Measurements from ENCODE around the gene KBTBD4.

KBTBD4 gene

DNA sequence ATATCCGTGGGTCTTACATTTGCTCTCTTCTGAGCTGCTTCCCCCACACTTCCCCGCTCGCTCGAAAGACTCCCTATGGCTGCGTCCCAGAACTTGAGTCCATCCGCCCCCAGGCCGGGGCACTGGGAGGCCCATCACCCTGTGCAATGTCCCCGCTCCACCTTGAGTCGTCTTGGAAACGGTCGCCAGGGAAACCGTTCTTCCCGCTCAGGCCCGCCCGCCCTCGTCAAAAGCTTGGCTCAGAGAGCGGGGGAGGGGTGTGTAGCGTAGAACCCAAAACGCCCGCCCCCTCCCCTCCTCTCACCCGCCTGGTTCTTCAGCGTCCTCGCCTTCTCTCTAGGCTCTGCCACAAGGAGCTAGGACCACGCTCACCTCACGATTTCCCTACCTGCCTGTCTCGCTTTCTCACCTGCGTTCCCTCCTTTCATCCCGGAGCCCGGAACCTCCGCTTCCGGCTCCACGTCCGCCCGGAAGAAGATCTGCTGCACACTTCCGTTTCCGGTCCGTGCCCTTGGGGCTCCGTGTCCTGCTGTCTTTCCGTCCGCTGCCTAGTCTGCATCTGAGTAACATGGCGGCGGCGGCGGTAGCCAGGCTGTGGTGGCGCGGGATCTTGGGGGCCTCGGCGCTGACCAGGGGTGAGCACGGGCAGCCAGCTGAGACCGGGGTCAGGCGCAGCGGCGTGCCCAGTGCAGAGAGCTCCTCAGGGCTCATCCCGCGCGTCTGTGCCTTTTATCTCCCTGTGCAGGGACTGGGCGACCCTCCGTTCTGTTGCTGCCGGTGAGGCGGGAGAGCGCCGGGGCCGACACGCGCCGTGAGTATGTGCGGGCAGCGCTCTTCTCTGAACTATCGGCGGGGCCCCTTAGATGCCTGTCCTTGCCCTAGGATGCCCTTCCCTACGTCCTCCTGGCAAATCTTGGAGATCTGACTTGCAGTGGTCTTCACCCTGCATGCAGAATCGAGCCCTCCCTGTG lies at the start of gene KBTBD4, which contains the start of gene NDUFS3:
TSS of gene KBTBD4 (minus strand) at position 447 of the 971 bp plus-strand sequence. CDS start at position 428, 19 bp downstream.
TSS of gene NDUFS3 (plus strand) at position 551 of the 971 bp plus-strand sequence. CDS start at position 569, 18 bp downstream.
- peak; percentile 87 for DNase-seq

DNA sequence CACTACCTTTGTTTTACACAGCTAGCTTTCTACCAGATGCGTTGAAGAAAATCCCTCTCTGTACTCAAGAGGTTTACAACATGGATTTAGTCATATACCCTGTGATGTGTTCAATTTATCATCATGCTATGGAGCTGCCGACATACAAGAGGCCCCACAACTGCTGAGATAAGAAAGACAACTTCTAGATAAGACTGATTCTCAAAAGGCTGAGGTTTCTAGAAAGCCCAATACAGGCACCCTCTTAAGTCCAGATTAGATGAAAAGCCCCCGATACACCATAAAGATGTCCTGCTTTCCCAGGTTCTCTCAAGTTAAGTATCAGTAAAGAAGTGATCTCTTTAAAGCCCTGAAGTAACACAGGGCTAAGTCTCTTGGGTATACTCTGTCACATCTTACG lies 49.3 kb upstream of the KBTBD4 start:
- no peak for DNase-seq

DNA sequence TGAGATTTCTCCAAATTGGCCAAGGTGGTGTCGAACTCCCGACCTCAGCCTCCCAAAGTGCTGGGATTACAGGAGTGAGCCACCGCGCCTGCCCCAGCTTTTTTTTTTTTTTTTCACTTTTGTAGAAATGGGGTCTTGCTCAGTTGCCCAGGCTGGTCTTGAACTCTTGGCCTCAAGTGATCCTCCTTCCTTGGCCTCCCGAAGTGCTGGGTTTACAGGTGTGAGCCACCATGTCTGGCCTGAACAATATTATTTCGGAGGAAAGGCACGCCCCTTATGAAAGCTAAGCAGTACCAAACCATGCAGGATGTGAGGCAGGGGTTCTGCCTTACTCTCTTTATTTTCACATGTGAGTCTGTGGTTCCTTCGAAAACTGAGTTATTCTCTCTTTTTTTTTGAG lies 47.5 kb upstream of the KBTBD4 start:
- no peak for DNase-seq

DNA sequence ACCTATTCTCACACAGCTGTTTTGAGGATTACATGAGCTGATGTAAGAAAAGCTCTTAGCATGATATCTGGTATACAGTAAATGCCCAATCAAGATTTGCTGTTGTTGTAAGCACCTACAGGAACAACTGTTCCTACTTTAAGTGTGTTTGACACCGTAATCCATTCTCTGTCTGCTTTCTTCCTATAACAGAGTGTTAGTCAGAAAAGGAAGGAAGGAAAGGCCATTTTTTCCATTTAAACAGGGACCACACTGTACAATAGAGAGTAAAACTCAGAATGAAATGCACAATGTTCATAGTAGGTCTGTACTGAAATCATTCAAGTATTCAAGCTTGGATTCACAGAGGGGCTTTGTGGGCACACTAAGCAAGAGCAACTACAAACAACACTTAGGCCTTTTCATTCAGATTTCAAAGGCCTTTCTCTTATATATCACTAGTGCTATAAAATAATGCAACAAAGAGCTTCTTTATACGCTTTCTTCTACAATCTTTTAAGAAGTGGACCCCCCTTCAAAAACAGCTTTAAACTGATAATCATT lies 42.1 kb upstream of the KBTBD4 start:
- no peak for DNase-seq

DNA sequence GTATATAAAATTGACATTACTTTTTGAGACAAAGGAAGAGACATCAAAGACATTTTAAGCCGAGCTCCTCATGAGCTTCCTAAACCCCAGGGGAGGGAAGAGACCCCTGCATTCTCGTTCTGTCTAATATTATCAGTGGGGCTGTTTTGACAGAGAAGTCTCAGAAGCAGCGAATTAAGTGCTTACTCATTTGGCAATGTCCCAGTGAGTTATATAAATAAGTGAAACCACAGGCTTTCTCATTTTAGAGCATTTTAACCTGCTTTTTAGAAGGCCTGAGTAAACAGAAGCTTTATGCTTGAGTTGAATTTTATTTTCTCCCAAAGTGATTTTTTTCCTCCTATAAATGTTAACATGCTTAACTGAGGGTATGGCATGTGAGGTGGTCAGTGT lies 38.6 kb upstream of the KBTBD4 start:
- no peak for DNase-seq

DNA sequence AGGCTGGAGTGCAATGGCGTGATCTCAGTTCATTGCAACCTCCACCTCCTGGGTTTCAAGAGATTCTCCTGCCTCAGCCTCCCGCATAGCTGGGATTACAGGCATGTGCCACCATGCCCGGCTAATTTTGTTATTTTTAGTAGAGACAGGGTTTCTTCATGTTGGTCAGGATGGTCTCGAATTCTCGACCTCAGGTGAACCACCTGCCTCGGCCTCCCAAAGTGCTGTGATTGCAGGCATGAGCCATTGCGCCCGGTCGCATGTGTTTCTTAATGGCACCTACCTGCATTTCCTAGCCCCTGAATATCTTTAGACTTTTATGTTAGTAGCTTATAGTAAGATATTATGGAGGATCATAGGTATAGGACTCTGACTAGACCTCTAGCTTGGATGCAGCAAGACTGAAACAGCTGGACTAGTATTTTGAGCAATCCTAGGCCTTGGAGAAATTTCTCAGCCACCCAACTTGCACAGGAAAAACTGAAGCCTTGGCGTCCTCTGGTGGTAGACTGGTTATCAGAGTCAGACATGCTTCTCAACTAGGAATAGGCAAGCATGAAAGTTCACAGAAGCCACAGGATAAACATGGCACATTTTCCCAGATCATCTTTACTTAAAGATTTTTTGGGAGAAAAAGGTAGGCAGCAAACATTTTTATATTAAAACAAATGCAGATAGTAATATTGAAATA lies 38.1 kb upstream of the KBTBD4 start:
- peak; percentile 13 for DNase-seq

DNA sequence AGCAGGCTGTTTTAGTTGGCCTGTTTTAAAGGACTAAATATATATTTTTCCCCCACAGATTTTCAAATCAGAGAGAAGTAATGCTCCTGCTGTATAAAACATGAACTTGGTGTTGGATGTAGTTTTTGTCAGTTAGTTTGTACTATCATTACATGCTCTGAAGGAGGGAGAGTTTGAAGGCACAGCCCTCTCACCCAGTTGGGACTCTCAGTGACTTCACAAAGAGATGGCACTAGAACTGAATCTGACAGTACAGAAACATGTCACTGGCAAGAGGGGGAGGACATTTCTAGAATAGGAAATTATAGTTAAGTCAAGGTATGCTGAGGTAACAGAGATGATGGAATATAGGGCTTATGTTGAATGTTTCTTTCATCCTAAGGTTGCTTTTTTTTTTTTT lies 36.5 kb upstream of the KBTBD4 start:
- no peak for DNase-seq

DNA sequence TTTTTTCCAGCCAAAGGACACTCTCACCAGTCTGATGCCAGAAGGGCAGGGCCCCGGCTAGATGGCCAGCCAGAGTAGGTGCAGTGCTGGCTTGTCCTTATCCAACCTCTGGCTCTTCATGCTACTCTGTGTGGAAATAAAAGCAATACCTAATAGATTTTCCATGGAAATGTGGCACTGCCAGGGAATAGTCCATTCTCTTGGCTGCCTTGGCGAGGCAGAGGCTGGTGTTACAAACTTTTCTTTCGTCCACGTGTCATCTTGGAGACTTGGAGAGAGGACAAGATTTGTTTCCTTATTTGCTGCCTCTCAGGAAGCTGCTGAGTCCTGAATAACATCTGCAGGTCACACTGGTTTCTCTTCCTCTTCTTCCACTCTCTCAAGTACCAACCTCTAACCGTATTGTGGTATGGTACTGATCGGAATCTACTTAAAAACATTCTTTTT lies 32.6 kb upstream of the KBTBD4 start:
- DNase-seq: no peak

DNA sequence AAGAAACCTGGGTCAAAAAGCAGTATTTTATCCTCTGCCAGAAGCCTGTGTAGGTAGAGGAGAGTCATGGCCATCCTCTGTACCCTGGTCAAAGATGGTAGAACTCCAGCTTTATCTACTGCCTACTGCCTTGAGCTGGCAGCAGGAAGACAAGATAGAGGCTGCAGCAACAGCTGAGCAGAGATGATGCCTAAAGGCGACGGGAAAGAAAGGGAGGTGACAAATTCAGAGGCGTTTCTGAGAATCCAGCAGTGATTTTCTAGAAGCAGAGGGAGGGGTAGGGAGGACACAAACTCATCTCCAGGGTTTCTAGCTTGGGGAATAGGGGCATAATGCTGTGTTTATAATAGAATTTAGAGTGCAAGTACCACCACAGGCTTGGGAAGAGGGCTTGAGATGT lies 30.9 kb upstream of the KBTBD4 start:
- DNase-seq: no peak

DNA sequence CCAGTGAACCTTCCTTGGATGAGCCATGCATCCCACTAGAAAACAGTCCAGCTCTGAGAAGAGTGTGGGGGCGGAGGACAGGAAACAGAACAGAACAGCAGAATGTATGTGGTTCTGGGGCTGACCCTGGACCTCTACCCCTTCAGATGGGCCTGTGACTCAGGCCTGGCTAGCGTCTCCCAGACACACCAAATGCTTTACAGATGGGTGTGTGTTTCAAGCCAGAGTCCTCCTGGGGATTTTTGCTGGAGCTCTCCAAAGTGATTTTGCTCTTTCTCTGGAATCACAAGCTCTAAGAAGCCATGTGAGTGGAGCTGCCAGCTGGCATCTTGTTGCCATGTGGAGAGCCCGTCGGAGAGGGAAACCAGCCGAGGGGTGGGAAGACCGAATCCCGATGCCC lies 28.6 kb upstream of the KBTBD4 start:
- DNase-seq: no peak

DNA sequence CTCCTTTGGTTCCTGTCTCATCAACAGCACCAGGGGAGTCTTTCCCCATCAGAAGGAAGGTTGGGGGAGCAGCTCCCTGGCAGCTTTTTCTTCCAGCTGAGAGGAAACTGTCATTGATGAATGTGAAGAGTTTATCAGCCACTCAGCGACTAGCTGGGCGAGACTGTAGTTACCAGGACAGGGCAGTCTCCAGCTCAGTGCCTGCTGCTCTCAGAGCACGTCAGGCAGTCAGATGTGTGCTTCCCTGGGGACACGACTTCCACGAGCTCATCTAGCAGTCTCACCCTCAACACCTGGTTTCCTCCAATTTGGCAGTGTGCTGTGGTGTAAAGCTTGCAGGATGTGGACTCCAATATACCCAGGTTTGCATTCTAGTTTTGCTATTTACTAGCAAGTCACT lies 28.0 kb upstream of the KBTBD4 start:
- no peak for DNase-seq

DNA sequence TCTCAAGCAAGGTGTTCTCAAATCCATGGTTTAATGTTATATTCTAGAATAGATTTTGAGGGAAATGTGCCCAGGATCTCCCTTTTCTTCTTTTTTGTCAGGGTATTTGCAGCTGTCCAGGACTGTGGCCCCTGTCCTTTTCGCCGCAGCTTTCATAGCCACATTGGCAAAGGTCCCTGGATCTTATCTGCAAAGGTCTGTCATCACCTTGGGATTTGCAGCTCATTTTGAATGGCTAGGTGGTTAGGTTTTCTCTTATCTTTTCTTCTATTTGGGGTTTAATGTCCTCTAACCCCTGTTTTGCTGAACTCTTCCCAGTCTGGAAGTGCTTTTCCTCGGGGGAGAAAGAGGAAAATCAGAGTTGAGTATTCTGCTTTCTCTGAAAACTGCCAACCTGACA lies 27.2 kb upstream of the KBTBD4 start:
- DNase-seq: no peak

DNA sequence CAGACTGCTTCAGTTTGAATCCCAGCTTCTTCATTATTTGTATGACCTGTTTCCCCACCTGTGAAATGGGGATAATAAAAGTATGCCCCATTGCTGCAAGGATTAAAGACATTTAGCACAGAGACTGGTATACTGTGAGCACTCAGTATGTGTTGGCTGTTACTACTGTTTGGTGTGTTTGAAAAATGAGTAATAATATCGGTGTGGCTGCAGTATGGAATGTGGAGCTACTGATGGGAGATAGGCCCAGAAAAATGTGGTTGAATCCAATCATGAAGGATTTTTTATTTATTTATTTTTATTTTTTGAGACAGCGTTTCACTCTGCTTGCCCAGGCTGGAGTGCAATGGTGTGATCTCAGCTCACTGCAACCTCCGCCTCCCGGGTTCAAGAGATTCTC lies 24.5 kb upstream of the KBTBD4 start:
- no peak for DNase-seq

DNA sequence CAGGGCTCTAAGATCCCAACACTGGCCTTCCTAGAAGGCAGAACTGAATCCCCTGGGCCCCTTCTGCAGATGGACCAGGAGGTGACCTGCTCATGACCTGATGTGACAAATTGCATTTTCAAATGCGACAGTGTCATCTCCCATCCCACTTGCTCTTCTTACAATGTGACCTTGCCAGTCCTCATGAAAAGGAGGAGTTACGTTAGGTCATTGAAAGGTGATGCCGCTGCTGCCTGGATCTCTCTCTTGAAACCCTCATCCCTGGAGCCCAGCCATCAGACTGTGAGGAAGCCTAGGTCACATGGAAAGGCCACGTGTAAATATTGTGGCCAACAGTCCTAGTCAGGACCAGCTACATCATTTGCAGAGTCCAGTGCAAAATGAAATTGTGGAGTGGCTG lies 21.1 kb upstream of the KBTBD4 start:
- DNase-seq: no peak

DNA sequence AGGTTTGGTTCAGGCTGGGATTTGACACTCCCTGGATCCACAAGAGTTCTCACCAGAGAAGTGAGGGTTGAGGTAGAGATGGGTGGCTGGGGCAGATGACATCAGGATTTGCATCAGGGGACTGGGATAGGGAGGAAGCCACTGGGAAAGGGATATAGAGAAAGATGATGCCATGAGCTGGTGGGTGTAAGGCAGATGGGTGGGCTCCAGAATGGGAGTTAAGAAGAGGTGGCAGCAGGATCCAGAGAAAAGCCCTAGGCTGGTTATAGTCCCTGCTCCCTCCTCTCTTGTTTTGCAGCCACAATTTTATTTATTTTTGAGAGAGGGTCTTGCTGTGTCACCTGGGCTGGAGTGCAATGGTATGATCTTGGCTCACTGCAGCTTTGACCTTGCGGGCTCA lies 17.2 kb upstream of the KBTBD4 start:
- DNase-seq: no peak

DNA sequence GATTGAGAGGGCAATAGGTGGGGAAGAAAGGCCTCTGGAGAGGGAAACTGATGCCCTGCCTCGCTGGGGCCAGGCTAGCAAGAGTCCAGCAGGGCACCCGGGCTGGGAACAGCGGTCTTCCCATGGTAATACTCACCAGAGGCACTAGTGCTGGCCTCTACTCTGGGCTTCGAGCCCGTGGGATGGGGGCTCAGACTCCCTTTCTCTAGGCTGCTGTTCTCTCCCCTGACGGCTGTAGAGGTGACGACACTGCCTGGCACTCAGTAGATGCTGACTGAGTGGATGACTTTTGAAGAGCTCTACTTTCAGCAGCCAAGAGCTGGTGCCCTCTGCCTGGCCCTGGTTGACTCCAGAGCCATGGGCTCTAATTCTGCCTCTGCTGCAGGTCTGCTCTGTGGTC lies 16.3 kb upstream of the KBTBD4 start:
- no peak for DNase-seq

DNA sequence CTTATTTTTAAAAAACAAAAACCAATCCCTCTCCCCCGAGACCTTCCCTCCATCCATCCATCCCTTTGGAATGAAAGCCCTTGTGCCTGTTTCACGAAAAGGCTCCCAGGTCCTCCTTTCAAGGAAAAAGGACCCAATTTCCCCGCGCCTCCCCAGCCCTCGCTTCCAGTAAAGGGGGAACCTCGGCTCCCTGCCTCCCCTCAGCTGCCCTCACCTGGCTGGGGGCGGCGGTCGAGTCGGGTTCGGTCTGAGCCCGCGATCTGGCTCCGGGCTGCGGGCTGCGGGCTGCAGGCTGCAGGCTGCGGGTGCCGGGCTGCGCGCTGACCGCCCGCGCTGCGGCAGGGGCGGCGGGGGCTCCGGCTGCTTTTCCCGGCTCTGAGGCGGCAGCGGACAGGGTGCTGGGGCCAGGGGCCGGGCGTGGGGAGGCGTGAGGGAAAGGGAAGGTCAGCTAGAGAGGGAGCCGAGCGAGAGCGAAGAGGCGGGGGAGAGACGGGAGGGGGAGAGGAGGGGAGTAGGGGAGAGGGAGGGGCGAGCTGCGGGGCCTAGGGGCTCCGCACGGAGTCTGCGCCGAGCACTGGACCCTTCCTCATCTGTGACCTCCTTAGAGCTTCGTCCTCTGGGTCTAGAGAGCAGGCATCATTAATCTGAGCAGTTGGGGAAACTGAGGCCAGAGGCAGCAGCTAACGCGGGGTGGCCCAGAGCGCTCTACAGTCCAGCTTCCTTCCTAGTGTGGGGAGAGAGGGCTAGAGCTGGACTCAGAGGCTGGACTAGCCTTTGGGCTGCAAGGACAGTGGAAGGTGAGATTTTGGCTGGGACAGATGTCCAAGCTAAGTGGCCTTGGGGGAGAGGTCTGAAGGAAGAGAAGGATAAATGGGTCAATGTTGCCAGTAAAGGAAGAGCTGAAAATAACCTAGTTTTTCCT lies 15.4 kb upstream of the KBTBD4 start, which contains the start of gene C1QTNF4:
TSS of gene C1QTNF4 (minus strand) at position 478 of the 922 bp plus-strand sequence. CDS start 3,601 bp downstream, outside the sequence.
- no peak for DNase-seq

DNA sequence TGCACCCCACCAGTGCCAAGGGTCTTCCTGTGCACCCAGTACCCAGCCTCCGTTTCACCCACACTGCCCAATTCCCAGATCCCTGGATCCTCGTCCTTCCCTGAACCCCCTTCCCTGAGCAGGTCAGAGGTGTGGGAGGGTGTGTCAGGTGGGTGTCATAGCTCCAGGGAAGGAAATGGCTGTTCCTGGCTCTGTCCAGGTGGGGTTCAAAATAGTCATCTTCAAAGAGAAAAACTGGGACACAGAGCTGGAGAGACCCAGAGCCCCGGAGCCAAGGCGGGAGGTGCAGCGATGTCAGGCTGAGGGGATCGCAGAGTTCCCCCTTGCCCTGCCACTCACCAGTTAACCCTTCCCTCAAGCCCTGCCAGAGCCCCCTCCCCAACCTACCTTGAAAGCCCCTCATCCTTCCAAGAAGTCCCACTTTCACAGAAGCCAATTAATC lies 14.7 kb upstream of the KBTBD4 start:
- DNase-seq: no peak

DNA sequence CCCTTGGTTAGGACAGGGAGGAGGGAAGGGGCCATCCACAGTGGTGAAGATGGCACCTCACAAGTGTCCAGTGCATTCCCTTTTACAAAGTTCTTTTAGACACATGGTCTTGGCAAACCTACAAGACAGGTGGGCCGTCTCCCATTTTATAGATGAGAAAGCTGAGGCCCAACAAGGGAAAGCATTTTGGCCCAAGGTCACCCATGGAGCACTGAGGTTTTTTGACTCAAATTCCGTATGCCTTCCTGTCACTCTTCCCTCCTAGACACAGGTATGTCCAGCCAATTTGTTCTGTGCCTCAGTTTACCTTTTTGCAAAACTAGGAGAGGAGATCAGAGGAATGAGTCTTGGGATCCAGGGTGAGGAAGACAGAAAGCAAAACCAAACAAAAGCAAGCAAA lies 14.2 kb upstream of the KBTBD4 start:
- no peak for DNase-seq

DNA sequence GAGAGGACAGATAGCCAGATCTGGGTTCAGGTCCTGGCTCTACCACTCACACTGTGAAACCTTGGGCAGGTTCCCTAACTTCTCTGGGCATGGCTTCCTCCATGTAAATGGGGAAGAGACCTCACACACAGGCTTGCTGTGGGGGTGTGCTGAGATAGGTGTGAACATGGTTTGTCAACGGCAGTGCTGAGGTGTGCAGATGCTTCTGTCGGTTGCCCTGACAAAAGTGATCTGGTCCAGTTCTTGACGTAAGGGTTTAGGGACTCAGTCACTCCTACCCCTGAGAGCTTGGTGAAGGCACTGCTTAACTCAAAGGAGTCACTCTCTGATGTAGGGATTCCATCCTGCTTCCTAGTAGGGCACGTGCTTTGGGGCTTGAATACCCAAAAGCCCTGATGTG lies 13.5 kb upstream of the KBTBD4 start:
- DNase-seq: no peak

DNA sequence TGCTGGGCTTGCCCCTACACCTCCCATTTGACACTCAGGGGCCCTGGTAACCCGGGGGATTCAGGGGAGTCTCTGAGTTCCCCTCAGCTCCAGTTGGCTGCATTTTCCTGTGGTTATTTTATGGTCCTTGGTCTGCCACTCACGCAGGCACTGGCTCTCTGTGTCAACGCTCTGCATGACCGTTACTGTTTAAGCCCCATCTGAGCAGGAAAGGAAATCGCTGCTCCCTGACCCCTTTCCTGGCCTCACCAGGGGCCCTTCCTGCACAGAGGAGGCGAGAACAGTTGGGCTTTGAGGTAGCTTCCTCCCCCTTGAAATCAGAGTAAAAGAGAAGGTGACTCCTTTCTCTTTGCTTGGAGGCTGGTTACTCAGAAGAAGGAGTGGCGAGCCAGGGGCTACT lies 13.0 kb upstream of the KBTBD4 start:
- DNase-seq: no peak
